GM21723 (cell line): ENCODE results near the gene DENND4B.
"Not testable (repeated sequence)": the region's sequence is repeated elsewhere in the genome, so short reads cannot be mapped to it uniquely, and the experiment has no call there.

Experiments
- ATAC-seq: cut with Tn5 transposase; IDR thresholded peaks from one replicate; pipeline ENCODE4 v1.9.1; 2021; ENCODE audit warnings: mild to moderate bottlenecking, moderate library complexity; ENCODE audit not compliant: unreplicated experiment

The DENND4B gene, protein sequence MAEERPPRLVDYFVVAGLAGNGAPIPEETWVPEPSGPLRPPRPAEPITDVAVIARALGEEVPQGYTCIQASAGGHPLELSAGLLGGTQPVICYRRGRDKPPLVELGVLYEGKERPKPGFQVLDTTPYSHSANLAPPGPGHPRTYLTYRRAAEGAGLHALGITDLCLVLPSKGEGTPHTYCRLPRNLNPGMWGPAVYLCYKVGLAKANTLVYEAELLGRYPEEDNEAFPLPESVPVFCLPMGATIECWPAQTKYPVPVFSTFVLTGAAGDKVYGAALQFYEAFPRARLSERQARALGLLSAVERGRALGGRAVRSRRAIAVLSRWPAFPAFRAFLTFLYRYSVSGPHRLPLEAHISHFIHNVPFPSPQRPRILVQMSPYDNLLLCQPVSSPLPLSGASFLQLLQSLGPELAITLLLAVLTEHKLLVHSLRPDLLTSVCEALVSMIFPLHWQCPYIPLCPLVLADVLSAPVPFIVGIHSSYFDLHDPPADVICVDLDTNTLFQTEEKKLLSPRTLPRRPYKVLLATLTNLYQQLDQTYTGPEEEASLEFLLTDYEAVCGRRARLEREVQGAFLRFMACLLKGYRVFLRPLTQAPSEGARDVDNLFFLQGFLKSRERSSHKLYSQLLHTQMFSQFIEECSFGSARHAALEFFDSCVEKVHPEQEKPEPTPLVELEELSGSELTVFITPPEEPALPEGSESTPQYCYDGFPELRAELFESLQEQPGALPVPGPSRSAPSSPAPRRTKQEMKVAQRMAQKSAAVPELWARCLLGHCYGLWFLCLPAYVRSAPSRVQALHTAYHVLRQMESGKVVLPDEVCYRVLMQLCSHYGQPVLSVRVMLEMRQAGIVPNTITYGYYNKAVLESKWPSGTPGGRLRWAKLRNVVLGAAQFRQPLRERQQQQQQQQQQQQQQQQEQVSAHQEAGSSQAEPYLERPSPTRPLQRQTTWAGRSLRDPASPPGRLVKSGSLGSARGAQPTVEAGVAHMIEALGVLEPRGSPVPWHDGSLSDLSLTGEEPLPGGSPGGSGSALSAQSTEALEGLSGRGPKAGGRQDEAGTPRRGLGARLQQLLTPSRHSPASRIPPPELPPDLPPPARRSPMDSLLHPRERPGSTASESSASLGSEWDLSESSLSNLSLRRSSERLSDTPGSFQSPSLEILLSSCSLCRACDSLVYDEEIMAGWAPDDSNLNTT (N-terminal part only)

DNA sequence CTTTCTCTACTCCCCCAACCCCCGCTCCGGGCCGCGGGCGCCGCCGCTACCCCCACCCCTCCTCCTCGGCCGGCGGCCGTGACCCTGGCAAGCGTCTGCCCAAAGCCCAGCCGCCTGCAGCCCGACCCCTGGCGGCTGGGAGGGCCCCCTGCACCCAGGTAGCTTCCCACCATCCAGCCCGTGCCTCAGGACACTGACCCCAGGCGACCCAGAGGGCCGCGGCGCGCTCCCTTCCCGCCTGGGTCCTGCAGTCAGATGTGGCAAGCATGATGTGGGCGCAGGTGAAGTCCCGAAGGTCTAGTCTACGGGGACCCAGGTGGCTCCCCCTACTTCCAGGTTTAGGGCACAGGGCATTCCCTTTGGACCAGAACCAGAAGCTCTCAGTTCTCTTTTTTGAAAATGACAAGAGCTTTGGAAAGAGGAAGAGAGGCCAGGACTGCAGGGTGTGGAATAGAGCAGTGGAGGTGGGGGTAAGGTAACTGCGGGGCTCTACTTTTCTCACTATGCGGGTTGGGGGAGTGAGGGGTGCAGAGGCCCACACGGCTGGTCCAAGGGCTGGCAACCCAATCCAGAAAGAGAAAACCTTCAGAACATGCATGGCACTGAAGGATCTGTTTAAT lies at the start of gene DENND4B:
TSS of gene DENND4B (minus strand) at position 97 of the 620 bp plus-strand sequence. CDS start 2,344 bp downstream, outside the sequence.
- peak; percentile 73 for ATAC-seq

DNA sequence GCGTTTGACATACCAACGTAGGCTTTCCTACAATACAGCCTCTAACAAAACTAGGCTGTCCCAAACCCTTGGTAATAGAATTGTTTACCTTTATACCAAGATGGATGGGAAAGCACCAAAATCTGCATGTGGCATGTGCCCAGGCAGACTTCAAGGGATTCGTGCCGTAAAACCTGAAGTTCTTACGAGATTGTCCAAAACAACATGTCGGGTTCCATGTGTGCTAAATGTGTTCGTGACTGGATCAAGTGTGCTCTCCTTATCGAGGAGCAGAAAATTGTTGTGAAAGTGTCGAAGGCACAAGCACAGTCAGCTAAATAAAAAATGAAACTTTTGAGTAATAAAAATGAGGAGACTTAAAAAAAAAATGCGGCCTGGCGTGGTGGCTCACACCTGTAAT lies 49.1 kb upstream of the DENND4B start:
- ATAC-seq = no peak

DNA sequence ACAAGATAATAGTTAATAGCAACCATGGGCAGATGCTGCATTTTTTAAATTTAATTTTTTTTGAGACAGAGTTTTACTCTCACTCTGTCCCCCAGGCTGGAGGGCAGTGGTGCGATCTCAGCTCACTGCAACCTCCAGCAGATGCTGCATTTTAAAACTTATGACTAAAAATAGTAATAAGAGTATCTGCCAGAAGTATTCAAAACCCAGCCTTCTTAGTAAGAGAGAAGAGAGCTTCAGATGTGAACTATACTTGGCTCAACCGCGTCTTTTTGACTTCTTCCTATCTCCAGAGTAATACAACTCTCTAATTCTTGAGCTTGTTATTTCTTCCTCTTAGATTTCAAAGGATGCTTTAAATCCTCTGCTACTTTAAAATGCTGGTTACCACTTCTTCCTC lies 48.7 kb upstream of the DENND4B start:
- ATAC-seq = no peak

DNA sequence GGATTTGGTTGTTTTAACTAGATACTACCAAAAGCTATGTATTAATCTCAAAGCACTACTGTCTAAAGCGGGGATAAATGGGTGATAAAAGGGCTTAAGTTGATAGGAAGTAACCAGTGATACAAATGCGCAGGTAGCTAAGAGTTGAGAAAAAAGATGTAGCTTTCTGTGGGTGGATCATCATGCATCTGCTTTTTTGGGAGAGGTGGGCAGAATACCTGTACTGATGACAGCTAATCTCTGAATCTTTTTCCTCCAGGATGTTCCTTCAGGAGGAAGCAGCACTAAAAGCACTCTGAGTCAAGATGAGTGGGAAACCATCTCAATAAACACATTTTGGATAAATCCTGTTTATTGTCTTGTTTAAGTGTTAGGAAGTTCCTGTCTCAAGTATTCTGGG lies 45.3 kb upstream of the DENND4B start:
- no peak for ATAC-seq

DNA sequence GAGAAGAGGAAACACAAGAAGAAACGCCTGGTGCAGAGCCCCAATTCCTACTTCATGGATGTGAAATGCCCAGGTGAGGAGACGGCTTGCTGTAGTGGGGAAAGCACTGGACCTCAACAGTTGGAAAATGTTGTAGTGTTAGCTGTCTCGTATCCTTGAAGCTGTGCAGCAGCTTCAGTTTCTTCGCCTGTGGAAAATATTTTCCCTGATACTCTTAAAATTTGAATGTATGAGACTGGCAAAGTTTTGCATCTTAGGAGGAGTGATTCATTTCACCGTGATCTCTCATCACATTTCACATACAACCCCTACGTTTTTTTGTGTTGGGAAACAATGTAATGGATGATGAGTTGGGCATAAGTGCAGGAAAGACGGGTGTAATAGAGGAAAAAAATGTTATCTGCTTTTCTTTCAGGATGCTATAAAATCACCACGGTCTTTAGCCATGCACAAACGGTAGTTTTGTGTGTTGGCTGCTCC lies 44.7 kb upstream of the DENND4B start:
- ATAC-seq = no peak

DNA sequence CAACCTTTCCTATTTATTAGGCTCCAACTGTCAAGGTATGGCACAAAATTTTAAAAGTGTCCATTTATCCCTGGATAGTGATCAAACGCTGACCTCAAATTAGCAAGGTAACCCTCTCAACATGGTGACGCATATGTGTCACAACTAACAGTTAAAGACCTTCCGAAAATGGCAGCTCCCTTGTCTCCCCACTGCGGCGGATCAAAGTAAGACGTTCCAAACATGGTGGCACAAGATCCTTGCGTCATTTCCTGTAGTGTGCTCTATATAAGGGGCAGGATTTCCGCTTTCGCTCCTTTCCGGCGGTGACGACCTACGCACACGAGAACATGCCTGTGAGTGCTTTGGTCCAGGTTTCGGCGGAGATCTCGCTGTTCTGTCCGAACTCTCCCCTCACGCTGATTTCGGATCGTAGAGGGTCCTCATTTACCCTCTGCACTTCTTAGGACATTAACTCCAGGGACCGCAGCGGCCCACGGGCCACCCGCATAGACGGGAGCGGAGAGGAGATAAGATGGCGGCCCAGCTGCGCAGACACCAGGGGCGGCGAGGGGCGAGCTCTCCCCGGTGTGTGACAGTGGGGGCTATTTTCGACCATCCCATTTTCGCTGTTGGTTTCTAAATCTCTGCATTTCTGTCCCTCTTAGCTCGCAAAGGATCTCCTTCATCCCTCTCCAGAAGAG lies 44.1 kb upstream of the DENND4B start, which contains the start of gene RPS27:
TSS of gene RPS27 (plus strand) at position 295 of the 683 bp plus-strand sequence. CDS start at position 330, 35 bp downstream.
- peak; percentile 66 for ATAC-seq

DNA sequence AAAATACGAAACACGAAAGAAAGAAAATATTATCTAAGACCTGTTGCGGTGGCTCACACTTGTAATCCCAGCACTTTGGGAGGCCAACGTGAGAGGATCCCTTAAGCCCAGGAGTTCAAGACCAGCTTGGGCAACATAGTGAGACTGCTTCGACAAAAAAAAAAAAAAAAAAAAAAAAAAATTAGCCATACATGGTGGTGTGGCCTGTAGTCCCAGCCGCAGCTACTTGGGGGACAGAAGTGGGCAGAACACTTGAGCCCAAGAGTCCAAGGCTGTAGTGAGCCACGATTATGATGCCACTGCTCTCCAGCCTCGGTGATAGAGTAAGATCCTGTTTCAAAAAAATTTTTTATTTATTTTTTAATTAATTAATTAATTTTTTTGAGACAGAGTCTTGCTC lies 41.1 kb upstream of the DENND4B start:
- no peak for ATAC-seq

DNA sequence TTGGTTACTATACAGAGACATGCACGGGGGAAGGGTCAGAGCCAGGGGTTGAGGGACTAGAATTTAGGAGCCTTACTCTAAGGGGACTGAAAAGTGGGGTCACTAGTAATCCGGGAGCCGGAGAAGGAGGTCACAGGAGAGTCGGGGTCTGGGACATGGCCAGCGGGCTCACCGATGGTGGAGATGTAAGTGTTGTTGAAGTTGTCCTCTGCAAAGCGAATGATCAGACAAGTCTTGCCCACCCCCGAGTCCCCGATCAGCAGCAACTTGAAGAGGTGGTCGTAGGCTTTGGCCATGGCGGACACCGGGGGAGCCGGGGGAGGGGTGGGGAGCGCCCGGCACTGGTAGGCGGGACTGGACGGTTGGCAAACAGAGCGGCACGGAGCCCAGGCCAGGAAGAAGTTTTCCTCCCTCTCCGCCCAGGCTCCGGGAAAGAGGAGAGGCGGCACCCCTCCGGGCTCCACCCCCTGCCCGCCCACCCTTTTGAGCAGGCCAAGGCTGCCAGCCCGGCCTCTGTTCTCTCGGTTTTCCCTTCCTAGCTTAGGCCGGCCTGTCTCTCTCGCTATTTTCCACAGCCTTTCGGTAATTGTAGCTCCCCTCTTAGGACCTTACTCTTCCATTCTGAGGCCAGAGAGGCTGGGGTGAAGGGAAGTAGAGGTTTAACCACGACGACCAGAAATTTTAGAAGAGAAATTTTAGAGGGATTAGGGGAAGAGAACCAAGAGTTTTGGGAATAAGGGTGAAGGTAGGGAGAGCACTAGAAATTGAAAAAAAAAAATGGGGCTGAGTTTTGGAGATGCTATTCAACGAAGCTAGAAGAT lies 39.6 kb upstream of the DENND4B start, which contains the start of gene RAB13:
TSS of gene RAB13 (minus strand) at position 399 of the 821 bp plus-strand sequence. CDS start at position 296, 103 bp downstream.
- ATAC-seq = no peak

DNA sequence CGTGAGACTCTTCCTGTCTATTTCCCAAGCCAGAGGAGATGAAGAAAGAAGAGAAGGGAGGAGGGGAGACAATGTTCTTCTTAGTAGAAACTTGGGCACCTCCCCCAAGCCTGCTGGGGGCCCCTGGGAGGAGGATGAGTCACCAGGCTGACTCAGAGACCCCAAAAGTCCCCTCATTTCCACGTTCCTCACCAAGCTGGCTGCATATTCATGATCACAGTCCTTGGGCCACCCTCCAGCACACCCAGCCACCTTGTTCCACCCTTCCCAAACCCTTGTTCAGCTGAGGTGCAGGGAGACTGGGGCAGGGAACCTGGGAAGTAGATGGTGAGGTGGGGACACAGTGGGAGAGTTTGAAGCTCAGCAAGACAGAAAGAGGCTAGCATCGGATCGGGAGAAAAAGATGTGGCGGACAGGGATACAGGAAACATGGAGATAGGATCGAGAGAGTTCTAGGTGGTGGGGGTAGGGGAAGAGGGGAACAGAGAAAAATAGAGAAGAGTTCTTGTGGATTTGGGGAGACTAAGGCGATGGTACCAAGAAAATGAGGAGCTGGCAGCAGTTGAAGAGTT lies 38.9 kb upstream of the DENND4B start:
- ATAC-seq = no peak

DNA sequence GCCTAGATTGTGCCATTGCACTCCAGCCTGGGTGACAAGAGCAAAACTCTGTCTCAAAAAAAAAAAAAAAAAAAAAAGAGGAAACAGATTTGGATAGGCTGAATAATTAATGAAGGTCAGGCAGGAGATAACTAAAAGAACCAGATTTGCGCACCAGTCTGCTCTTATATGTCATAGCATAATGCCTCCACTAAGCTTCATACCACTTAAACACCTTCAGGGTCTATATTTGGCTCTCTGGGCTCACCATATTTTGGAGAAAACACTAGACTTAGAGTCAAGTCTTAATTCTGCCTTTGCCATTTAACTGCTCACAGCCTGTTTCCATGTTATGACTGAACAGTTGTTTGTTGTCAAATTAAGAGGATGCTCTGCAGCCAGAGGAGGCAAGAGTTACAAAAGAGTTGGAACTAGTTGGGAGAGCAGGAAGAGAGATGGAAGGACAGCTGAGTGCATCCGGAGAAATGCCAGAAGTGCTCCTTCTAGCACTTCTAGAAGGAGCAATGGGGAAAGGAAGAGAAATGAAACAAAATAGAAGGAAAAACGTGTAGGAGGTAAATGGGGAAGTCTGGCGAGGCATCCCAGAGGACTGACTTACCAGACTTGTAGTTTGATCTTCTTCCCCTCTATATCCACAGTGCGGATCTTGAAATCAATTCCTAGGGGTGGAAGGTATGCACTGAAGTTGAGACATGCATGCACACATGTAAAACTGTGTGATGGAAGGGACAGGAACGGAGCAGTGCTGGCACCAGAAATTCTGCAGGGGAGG lies 37.8 kb upstream of the DENND4B start:
- ATAC-seq = no peak

DNA sequence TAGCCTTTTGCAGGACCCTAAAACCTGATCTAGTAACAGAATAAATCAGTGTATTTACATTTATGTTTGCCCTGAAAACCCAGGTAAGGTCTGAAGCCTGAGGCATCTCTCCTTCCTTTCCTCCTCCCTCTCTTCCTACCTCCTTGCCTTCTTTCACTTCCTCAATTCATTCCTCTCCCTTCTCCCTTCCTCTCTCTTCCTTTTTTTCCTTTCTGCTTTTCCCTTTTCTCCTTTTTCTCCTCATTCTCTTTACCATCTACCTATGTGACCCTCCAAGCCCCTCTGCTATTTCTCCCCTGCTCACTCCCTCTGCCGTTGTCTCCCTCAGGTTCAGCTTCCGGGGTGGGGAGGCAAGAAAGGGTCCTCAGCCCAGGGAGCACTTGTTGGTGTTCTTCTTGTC lies 35.2 kb upstream of the DENND4B start:
- ATAC-seq = not testable (repeated sequence)

DNA sequence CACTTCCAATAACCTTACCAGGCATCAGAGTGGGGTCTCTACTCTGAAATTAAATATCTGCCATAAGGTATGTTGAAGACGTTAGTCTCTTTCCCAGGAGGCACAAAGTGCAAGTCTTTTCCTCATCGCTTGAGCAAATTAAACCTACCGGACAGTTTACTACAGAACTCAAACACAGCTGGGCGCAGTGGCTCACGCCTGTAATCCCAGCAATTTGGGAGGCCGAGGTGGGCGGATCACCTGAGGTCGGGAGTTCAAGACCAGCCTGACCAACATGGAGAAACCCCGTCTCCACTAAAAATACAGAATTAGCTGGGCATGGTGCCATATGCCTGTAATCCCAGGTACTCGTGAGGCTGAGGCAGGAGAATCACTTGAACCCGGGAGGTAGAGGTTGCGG lies 32.6 kb upstream of the DENND4B start:
- ATAC-seq = not testable (repeated sequence)

DNA sequence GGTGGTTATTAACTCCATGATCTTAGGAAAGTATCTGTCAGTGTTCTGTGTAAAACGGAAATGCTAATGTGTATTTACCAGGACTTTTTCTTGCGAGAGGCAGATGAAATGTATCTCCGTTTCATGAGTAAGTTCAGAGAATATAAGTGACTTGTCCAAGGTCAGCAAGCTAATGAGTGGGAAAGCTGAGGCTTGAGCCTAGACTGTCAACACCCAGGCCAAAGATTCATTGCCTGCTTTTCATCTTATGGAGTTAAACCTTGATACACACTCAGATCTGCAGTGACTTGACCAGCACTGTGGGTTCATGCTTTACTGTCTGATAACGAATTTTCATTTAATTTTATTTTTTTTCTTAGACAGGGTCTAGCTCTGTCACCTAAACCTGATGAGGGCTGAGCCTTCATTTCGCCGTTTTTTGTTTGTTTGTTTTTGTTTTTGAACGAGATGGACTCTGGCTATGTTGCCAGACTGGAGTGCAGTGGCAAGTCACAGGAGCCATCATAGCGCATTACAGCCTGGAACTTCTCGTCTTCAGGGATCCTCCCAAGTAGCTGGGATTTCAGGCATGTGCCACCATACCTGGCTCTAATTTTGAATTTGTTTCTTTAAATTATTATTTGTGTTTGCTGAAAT lies 31.9 kb upstream of the DENND4B start:
- ATAC-seq = no peak

DNA sequence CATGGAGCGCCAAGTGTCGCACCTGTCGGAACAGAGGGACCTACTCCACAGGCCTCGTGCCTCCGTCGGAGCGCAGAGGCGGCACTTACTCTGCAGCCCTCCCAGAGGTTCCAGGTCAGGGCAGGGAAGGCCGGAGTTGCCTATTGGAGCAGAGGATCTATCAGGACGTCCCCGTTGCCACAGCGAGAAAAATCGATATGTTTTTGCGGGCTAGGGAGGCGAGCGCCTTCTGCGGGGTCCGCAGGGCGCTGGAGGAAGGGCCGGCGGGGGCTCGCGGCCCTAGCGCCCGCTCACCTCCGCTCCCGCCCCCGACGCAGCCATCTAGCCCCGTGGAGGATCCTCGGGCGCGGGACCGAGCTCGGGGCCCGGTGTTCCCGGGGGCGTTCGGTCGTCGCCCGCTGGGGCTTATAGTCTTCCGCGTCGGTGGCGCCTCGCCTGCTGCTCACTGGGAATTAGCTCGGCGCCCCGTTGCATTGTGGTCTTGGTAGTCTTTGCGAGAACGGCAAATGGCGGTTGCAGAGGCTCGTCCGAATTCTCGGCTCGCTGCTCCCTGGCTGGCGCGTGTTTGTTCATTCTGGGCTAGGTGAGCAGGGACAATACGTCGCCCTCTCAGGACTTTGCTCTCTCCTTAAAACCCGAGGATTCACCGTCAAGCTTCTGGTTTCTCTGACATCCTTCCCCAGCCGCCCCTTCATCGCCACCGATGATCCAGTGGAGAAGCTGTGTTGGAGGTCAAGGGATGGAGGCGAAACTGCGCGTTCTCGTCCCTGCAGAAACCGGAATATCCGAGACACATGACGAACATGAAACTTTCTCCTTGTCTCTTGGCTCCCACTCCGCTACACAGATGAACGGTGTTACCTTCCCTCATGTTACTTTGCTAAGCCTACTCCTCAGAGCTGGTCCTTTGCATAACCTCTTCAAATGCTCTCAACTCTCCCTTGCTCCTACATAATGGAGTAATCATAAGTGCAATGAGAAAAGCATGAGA lies 31.0 kb upstream of the DENND4B start, which contains the start of gene JTB:
TSS of gene JTB (minus strand) at position 425 of the 991 bp plus-strand sequence. CDS start at position 3, 422 bp downstream.
- peak; percentile 84 for ATAC-seq

DNA sequence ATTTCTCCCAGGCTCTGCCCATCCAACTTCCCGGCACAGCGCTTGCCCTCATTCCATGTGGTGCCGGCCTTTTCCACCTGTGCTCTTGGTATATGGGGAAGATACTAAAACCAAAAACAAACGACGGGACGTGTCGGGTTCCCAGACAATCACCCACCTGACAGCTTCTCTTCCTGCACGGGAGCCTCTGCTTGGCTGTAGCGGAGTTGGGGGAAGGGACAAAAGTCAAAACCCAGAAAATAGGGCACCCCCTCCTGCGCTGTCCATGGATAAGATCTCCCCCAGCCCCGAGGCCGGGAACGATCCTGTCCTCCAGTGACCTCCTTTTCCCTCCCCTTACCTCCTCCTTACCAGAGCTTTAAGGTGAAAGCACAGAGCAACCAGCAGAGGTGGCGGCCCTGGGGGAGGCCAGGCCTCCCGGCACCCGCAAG lies 30.3 kb upstream of the DENND4B start:
- ATAC-seq = peak; percentile 4

DNA sequence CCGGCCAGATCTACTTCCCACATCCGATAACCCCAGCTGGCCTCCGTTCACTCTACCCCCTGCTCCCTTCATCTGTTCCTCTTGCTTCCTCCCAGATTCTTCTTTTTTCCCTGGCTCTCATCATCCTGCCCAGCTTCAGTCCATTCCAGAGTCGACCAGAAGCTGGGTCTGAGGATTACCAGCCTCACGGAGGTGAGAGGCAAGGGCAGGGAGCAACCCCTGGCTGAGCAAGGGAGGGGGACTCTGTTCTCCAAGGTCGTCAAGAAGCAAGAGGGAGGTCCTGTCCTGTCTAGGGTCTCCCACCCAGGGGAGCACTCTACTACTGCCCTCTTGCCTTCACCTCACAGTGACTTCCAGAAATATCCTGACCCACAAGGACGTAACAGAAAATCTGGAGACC lies 27.0 kb upstream of the DENND4B start:
- no peak for ATAC-seq
